NCI-H446 treated with DMSO at 0.1 percent for 48 hours (cell line): Measurements from ENCODE around the gene SUMO3.

Experiments used
- DNase-seq: peaks from one replicate; lab custom pipeline; 2025; lab: John Stamatoyannopoulos, UW

The SUMO3 gene

GRCh38 chr21:44778499-44778911, 39.4 kb downstream of the SUMO3 start:
- DNase-seq, result no peak

GRCh38 chr21:44778094-44778493, 39.8 kb downstream of the SUMO3 start:
- DNase-seq, result no peak

- DNase-seq, result no peak
Observed at GRCh38 chr21:44774972-44775371, 42.9 kb downstream of the SUMO3 start.

GRCh38 chr21:44773291-44773932, 44.5 kb downstream of the SUMO3 start:
- no peak for DNase-seq

GRCh38 chr21:44771896-44772525, 45.9 kb downstream of the SUMO3 start:
- DNase-seq, result no peak

- DNase-seq, result no peak
Observed at GRCh38 chr21:44767834-44768831, 49.7 kb downstream of the SUMO3 start.

- no peak for DNase-seq
Observed at GRCh38 chr21:44766818-44767354, 51.0 kb downstream of the SUMO3 start.

- no peak for DNase-seq
Observed at GRCh38 chr21:44766014-44766817, 51.6 kb downstream of the SUMO3 start.

GRCh38 chr21:44765231-44766013, 52.4 kb downstream of the SUMO3 start:
- DNase-seq, result no peak

- no peak for DNase-seq
Observed at GRCh38 chr21:44764319-44765230, 53.3 kb downstream of the SUMO3 start.

- DNase-seq, result no peak
Observed at GRCh38 chr21:44763451-44764318, 54.2 kb downstream of the SUMO3 start.

- DNase-seq, result no peak
Observed at GRCh38 chr21:44763050-44763378, 54.8 kb downstream of the SUMO3 start.

GRCh38 chr21:44762221-44763049, 55.4 kb downstream of the SUMO3 start:
- DNase-seq, result no peak

GRCh38 chr21:44761747-44762208, 56.1 kb downstream of the SUMO3 start:
- no peak for DNase-seq

GRCh38 chr21:44761011-44761729, 56.7 kb downstream of the SUMO3 start:
- DNase-seq, result no peak

GRCh38 chr21:44760376-44760775, 57.5 kb downstream of the SUMO3 start:
- DNase-seq, result no peak

- no peak for DNase-seq
Observed at GRCh38 chr21:44759628-44760285, 58.1 kb downstream of the SUMO3 start.
